H1 (cell line): ENCODE results near the gene ZNF770. TPM values are rescaled to one million over a fixed set of nuclear protein-coding genes. Genes with fewer than 3 reads are reported as not detected.

Source experiments
- CTCF ChIA-PET: fragments of 300-600 bp; sonication (Branson Sonifier 250); formaldehyde crosslinking; loops from one replicate; lab custom pipeline; 2021; ENCODE audit not compliant: partially characterized antibody; lab: Charles Lee
- POLR2A ChIA-PET: fragments of 300-600 bp; sonication (Branson Sonifier 250); formaldehyde crosslinking; loops from one replicate; lab custom pipeline; 2021; ENCODE audit warnings: inconsistent platforms; ENCODE audit not compliant: partially characterized antibody; lab: Charles Lee
- DNase-seq, 2 experiments: peaks; one replicate each; pipeline versions ENCODE4 v3.0.0 to v3.0.0-alpha.2; 2010 to 2022; ENCODE audit warnings: low spot score in 2 of 2, low read depth in 1 of 2, mixed read lengths in 1 of 2
- FAIRE-seq: peaks from 2 replicates; lab custom pipeline; 2011; peaks lifted over from hg19 to GRCh38; lab: Jason Lieb, UNC
- H2AFZ ChIP-seq: 2 replicates; pipeline ENCODE4 v1.8.1; 2012; ENCODE audit warnings: low read length, inconsistent platforms
- H2AK5ac ChIP-seq: 2 replicates; pipeline ENCODE4 v1.6.1; 2013; ENCODE audit warnings: low read depth, low read length
- H2BK120ac ChIP-seq: replicated peaks from 2 replicates; pipeline ENCODE3; 2013; ENCODE audit warnings: low read depth, low read length, inconsistent platforms
- H2BK12ac ChIP-seq: 2 replicates; pipeline ENCODE4 v1.6.1; 2013; ENCODE audit warnings: low read depth, low read length
- H2BK15ac ChIP-seq: 2 replicates; pipeline ENCODE4 v1.6.1; 2013; ENCODE audit warnings: low read length
- H2BK20ac ChIP-seq: 2 replicates; pipeline ENCODE4 v1.6.1; 2013; ENCODE audit warnings: low read length
- H2BK5ac ChIP-seq: 2 replicates; pipeline ENCODE4 v1.6.1; 2013; ENCODE audit warnings: low read depth, low read length
- H3K14ac ChIP-seq: 2 replicates; pipeline ENCODE4 v1.6.1; 2013; ENCODE audit warnings: inconsistent platforms; ENCODE audit not compliant: insufficient read length
- H3K18ac ChIP-seq: 2 replicates; pipeline ENCODE4 v1.6.1; 2013; ENCODE audit warnings: low read length; ENCODE audit errors: extremely low read depth
- H3K23ac ChIP-seq: 2 replicates; pipeline ENCODE4 v1.6.1; 2013; ENCODE audit warnings: inconsistent platforms; ENCODE audit not compliant: insufficient read length
- H3K23me2 ChIP-seq: 2 replicates; pipeline ENCODE4 v1.6.1; 2013; ENCODE audit warnings: low read depth, low read length
- H3K27ac ChIP-seq: 2 replicates; pipeline ENCODE4 v1.6.1; 2011; ENCODE audit warnings: low read depth, low read length, inconsistent platforms
- H3K27me3 ChIP-seq, 4 experiments: replicated peaks in 1 of 4; 1 replicate in 1 of 4; 2 replicates in 3 of 4; pipeline versions ENCODE4 v1.6.1 to v1.8.1; 2011 to 2013; ENCODE audit warnings: low read length in 3 of 4, mild to moderate bottlenecking in 3 of 4, inconsistent platforms in 2 of 4, mixed read lengths in 2 of 4, moderate library complexity in 1 of 4; ENCODE audit not compliant: control insufficient read depth in 3 of 4, insufficient read depth in 3 of 4; ENCODE audit errors: extremely low read depth in 1 of 4
- H3K36me3 ChIP-seq, 4 experiments: 2 replicates each; pipeline versions ENCODE4 v1.6.1 to v1.8.1; 2011 to 2013; ENCODE audit warnings: mild to moderate bottlenecking in 4 of 4, low read length in 3 of 4, moderate library complexity in 2 of 4, control low read depth in 1 of 4, inconsistent platforms in 1 of 4; ENCODE audit not compliant: insufficient read depth in 4 of 4, control insufficient read depth in 2 of 4
- H3K4ac ChIP-seq: replicated peaks from 2 replicates; pipeline ENCODE3; 2013; ENCODE audit warnings: low read length, low read depth, mixed read lengths, inconsistent platforms; ENCODE audit not compliant: insufficient read length
- H3K4me1 ChIP-seq, 4 experiments: replicated peaks in 1 of 4; 1 replicate in 1 of 4; 2 replicates in 3 of 4; pipeline versions ENCODE4 v1.6.1 to v1.8.1; 2011 to 2013; ENCODE audit warnings: low read length in 3 of 4, inconsistent platforms in 2 of 4, mixed read lengths in 1 of 4; ENCODE audit not compliant: insufficient read depth in 4 of 4, control insufficient read depth in 3 of 4
- H3K4me2 ChIP-seq, 2 experiments: 2 replicates each; pipeline versions ENCODE4 v1.6.1 to v1.8.1; 2011 to 2013; ENCODE audit warnings: low read depth in 2 of 2, low read length in 2 of 2, control low read depth in 1 of 2, inconsistent platforms in 1 of 2, mild to moderate bottlenecking in 1 of 2; ENCODE audit not compliant: insufficient read depth in 1 of 2
- H3K4me3 ChIP-seq, 4 experiments: fragments of 200-600, 300-600 bp in 1 of 4; sonication (generic), shearing (Covaris generic), sonication (Bioruptor Twin) in 1 of 4; 2 replicates each; pipeline versions ENCODE4 v1.5.1 to v1.8.1; 2011 to 2016; ENCODE audit warnings: low read length in 4 of 4, low read depth in 3 of 4, control low read depth in 2 of 4, inconsistent platforms in 2 of 4, mild to moderate bottlenecking in 2 of 4, mixed read lengths in 1 of 4, moderate library complexity in 1 of 4; ENCODE audit not compliant: insufficient read depth in 2 of 4; ENCODE audit errors: extremely low read depth in 1 of 4
- H3K56ac ChIP-seq: replicated peaks from 2 replicates; pipeline ENCODE3; 2013; ENCODE audit warnings: low read depth, mild to moderate bottlenecking, mixed read lengths, low read length, inconsistent platforms; ENCODE audit not compliant: insufficient read length
- H3K79me1 ChIP-seq: 2 replicates; pipeline ENCODE4 v1.6.1; 2013; ENCODE audit warnings: low read depth, low read length, control low read depth
- H3K79me2 ChIP-seq, 2 experiments: 2 replicates each; pipeline versions ENCODE4 v1.6.1 to v1.8.1; 2012 to 2013; ENCODE audit warnings: low read length in 2 of 2, mild to moderate bottlenecking in 2 of 2, inconsistent platforms in 1 of 2; ENCODE audit not compliant: insufficient read depth in 2 of 2, control insufficient read depth in 1 of 2
- H3K9ac ChIP-seq, 4 experiments: replicated peaks in 1 of 4; 1 replicate in 1 of 4; 2 replicates in 3 of 4; pipeline versions ENCODE4 v1.6.1 to v1.8.1; 2011 to 2013; ENCODE audit warnings: low read depth in 3 of 4, low read length in 3 of 4, control low read depth in 2 of 4, mild to moderate bottlenecking in 2 of 4, moderate library complexity in 2 of 4, inconsistent platforms in 1 of 4; ENCODE audit errors: extremely low read depth in 1 of 4
- H3K9me3 ChIP-seq, 2 experiments: 2 replicates each; pipeline versions ENCODE4 v1.6.1 to v1.8.1; 2012 to 2013; ENCODE audit warnings: mild to moderate bottlenecking in 2 of 2, moderate library complexity in 2 of 2, control low read depth in 1 of 2, inconsistent platforms in 1 of 2, low read depth in 1 of 2, low read length in 1 of 2, mixed read lengths in 1 of 2; ENCODE audit not compliant: insufficient read depth in 2 of 2
- H4K20me1 ChIP-seq, 2 experiments: replicated peaks in 1 of 2; 2 replicates each; pipeline versions ENCODE3 to v1.8.1; 2011 to 2013; ENCODE audit warnings: inconsistent platforms in 2 of 2, low read length in 2 of 2, mild to moderate bottlenecking in 1 of 2; ENCODE audit not compliant: insufficient read depth in 2 of 2, control insufficient read depth in 1 of 2
- H4K5ac ChIP-seq: 2 replicates; pipeline ENCODE4 v1.6.1; 2013; ENCODE audit warnings: low read length, low read depth, mixed read lengths, inconsistent platforms; ENCODE audit not compliant: insufficient read length
- H4K8ac ChIP-seq: 2 replicates; pipeline ENCODE4 v1.8.0; 2013; ENCODE audit warnings: mild to moderate bottlenecking, moderate library complexity, low read length, inconsistent platforms; ENCODE audit not compliant: insufficient read depth; ENCODE audit errors: extremely low read depth
- H4K91ac ChIP-seq: replicated peaks from 2 replicates; pipeline ENCODE3; 2013; ENCODE audit warnings: low read length, mixed read lengths, inconsistent platforms; ENCODE audit not compliant: insufficient read length
- BCL11A ChIP-seq, 2 experiments: IDR thresholded peaks; one replicate each; pipeline ENCODE4 v1.6.1; 2011; ENCODE audit warnings: low read depth in 2 of 2, low read length in 2 of 2, mild to moderate bottlenecking in 2 of 2
- KDM5A ChIP-seq: fragments of 200-600 bp; IDR thresholded peaks from 2 replicates; pipeline ENCODE4 v1.7.1; 2012; ENCODE audit warnings: mild to moderate bottlenecking, low read length, inconsistent platforms, mixed read lengths
- TCF12 ChIP-seq: IDR thresholded peaks from 2 replicates; pipeline ENCODE4 v1.6.1; 2011; ENCODE audit warnings: low read depth, mild to moderate bottlenecking, low read length
- WGBS, 2 experiments: shearing (Covaris generic) in 1 of 2; methylation state at CpG; one replicate each; pipeline versions ENCODE4 v1.1.6 to v1.1.7; 2013 to 2015; ENCODE audit warnings: low lambda C conversion rate in 2 of 2, mixed read lengths in 2 of 2, inconsistent platforms in 1 of 2, low coverage in 1 of 2, missing lambda C conversion rate in 1 of 2; ENCODE audit not compliant: insufficient replicate concordance in 2 of 2, insufficient coverage in 1 of 2, insufficient read length in 1 of 2; ENCODE audit errors: extremely low coverage in 1 of 2, missing lambda C conversion rate in 1 of 2; 5-methylcytosine and 5-hydroxymethylcytosine counted together
- polyA plus RNA-seq, 7 experiments: library from polyadenylated mRNA; depleted of rRNA in 3 of 7; stranded (reverse) in 5 of 7; unstranded in 2 of 7; fragments of >200 nt in 5 of 7; fragments of 200-250 nt in 2 of 7; gene quantifications; 1 replicate in 5 of 7; 2 replicates in 1 of 7; 4 replicates in 1 of 7; pipeline versions ENCODE4 v1.2.1 to v1.2.3, GENCODE V29; 2011 to 2013; ENCODE audit warnings: missing spikeins in 2 of 7, mixed read lengths in 2 of 7
- total RNA-seq: library from RNA; stranded (reverse); fragmentation: NEBNext Ultra II Directional; extraction: Animal tissue kit (Norgen Biotek cat#: 25700); gene quantifications from 2 replicates; pipeline ENCODE4 v1.2.1, GENCODE V29; 2021

ZNF770 gene
- total and polyA plus RNA-seq, 2 of the 8 experiments (the other 6 are each of a cell fraction or from before 2014, with no cell fraction given), result 24.8 to 143 TPM

DNA sequence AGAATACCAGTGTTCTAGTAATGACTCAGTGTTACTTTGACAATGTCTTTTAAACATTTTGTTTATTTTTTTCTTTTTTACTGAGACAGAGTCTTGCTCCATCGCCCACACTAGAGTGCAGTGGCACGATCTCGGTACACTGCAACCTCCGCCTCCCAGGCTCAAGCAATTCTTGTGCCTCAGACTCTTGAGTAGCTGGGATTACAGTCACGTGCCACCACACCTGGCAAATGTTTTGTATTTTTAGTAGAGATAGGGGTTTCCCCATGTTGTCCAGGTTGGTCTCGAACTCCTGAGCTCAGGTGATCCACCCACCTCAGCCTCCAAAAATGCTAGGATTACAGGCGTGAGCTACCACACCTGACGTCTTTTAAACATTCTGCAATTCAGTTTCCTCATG lies 34.2 kb downstream of the ZNF770 start:
- 93% methylated on average over 8 of the region's 8 CpGs; no CpG with 5 or more reads in 1 of the 2 experiments for WGBS, 2 experiments
- Histone ChIP-seq H2BK15ac (no peak overlapping the region), H4K8ac (no peak overlapping the region), H3K79me1 (no peaks in the 10 kb centered on the region), H3K27ac (no peak overlapping the region), H3K14ac (no peak overlapping the region), H2BK120ac (no peak overlapping the region), H3K9ac (no peak overlapping the region), H2BK20ac (no peak overlapping the region), H3K23me2 (no peaks in the 10 kb centered on the region), H3K4ac (no peak overlapping the region), H2AFZ (no peak overlapping the region), H3K23ac (no peak overlapping the region), H3K4me2 (no peak overlapping the region), H3K9me3 (no peaks in the 10 kb centered on the region), H2AK5ac (no peak overlapping the region), H3K4me3 (no peak overlapping the region), H2BK12ac (no peak overlapping the region), H4K5ac (no peak overlapping the region), H2BK5ac (no peak overlapping the region), H4K20me1 (no peaks in the 10 kb centered on the region), H3K56ac (no peak overlapping the region), H3K79me2 (peaks cover 0 to 5% of the 10 kb centered on the region in 2 experiments; a peak in 1 of 4 replicates), H3K18ac (no peak overlapping the region), H4K91ac (no peak overlapping the region), H3K4me1 (no peaks in the 10 kb centered on the region), H3K36me3 (peaks cover 0 to 24% (median 14%) of the 10 kb centered on the region in 4 experiments), H3K27me3 (no peaks in the 10 kb centered on the region)
- CTCF ChIA-PET, result interaction anchor here (0.7 kb wide), 2 partner anchors 356 to 787 kb away, joined by 4 to 6 read pairs; no protein-coding TSS in a partner anchor
- POLR2A ChIA-PET, result interaction anchor here (0.6 to 0.9 kb wide), 2 partner anchors 12 to 13 kb away, joined by 4 read pairs; no protein-coding TSS in a partner anchor
- DNase-seq (no peak), FAIRE-seq (no peak)
- no peak for TF ChIP-seq TCF12
- no peak for TF ChIP-seq BCL11A (IDR thresholded peaks at IDR 0.05; ENCODE audit: low read depth in 2 of 2, low read length in 2 of 2)
- no peak for TF ChIP-seq KDM5A
